ENCODE results near the gene COX19.

COX19 gene

DNA sequence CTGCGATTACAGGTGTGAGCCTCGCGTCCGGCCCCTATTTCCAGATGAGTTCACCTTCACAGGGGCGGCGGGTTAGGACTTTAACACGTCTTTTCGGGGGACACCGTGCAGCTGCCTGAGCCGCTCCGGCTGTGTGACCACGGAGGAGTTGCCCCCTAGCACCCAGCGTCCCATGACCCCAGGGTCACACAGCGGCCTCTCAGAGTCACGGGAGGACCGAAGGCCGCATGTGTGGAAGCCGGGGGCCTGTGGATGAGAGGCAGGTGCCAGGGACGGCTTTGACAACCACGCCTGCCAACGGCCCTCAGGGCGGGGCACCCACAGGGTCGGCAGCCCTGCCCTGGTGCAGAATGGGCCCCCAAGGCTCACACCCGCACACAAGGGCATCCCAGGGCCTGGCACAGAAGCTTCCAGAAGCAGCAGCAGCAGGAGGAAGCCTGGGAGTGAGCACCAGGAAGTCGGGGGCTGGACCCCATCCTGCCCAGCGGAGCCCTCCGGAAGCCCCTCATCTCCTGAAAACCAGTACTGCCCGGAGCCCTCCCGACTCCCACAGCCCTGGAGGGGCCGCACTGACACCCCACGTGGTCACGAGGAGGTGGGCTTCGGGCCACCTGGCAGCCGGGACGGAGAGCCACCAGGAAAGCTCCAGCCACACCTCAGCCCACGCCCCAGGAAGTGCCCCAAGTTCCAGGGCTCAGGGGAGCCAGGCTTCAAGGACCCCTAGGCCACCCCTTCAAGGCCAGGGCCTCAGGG, 53.6 kb downstream of the COX19 start:
- no peaks in the 10 kb centered on the region for H3K36me3 ChIP-seq (replicated peaks; ENCODE audit: low read depth, low read length)
- H3K4me3 ChIP-seq (ENCODE audit: low read length), result no peak overlapping the region
- TF ChIP-seq, protein P1, sequence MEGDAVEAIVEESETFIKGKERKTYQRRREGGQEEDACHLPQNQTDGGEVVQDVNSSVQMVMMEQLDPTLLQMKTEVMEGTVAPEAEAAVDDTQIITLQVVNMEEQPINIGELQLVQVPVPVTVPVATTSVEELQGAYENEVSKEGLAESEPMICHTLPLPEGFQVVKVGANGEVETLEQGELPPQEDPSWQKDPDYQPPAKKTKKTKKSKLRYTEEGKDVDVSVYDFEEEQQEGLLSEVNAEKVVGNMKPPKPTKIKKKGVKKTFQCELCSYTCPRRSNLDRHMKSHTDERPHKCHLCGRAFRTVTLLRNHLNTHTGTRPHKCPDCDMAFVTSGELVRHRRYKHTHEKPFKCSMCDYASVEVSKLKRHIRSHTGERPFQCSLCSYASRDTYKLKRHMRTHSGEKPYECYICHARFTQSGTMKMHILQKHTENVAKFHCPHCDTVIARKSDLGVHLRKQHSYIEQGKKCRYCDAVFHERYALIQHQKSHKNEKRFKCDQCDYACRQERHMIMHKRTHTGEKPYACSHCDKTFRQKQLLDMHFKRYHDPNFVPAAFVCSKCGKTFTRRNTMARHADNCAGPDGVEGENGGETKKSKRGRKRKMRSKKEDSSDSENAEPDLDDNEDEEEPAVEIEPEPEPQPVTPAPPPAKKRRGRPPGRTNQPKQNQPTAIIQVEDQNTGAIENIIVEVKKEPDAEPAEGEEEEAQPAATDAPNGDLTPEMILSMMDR (IDR thresholded peaks at IDR 0.05; ENCODE audit: low read depth, low read length), result no peak
- peaks cover 51% of the 10 kb centered on the region for H3K4me1 ChIP-seq (ENCODE audit: low read length)
- no peak overlapping the region for H3K9ac ChIP-seq (ENCODE audit: low read length)
- H3K79me2 ChIP-seq (ENCODE audit: low read length), result no peaks in the 10 kb centered on the region
- no peaks in the 10 kb centered on the region for H3K9me3 ChIP-seq (ENCODE audit: insufficient read depth, low read length)
- no peaks in the 10 kb centered on the region for H4K20me1 ChIP-seq (ENCODE audit: insufficient read depth, low read length)
- H3K4me2 ChIP-seq (ENCODE audit: low read length), result no peak overlapping the region
- H3K27me3 ChIP-seq (ENCODE audit: low read depth, low read length), result peaks cover 33% of the 10 kb centered on the region
- H2AFZ ChIP-seq (ENCODE audit: low read depth, low read length), result no peak overlapping the region
- H3K27ac ChIP-seq (ENCODE audit: low read length), result no peak overlapping the region

DNA sequence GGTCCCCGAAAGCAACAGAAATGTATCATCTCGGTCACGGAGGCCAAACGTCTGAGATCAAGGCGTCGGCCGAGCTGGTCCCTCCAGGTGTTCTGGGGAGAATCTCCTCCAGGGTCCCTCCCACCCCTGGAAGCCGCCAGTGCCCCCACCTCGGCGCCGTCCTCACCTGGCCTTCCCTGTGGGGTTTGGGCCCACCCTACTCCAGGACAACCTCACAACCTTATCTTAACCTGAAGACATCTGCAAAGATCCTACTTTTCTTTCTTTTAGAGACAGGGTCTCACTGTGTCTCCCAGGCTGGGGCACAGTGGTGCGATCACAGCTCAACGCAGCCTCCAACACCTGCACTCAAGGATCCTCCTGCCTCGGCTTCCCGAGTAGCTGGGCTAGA, 54.3 kb downstream of the COX19 start:
- Histone ChIP-seq H3K27ac (ENCODE audit: low read length) (no peak overlapping the region), H3K36me3 (replicated peaks; ENCODE audit: low read depth, low read length) (no peaks in the 10 kb centered on the region), H3K4me3 (ENCODE audit: low read length) (no peak overlapping the region), H3K4me1 (ENCODE audit: low read length) (peaks cover 44% of the 10 kb centered on the region), H3K27me3 (ENCODE audit: low read depth, low read length) (peaks cover 27% of the 10 kb centered on the region), H2AFZ (ENCODE audit: low read depth, low read length) (no peak overlapping the region), H3K9ac (ENCODE audit: low read length) (no peak overlapping the region), H4K20me1 (ENCODE audit: insufficient read depth, low read length) (no peaks in the 10 kb centered on the region), H3K9me3 (ENCODE audit: insufficient read depth, low read length) (no peaks in the 10 kb centered on the region), H3K79me2 (ENCODE audit: low read length) (no peaks in the 10 kb centered on the region), H3K4me2 (ENCODE audit: low read length) (no peak overlapping the region)
- TF ChIP-seq EZH2phosphoT487 (IDR thresholded peaks at IDR 0.05; ENCODE audit: low read depth), result no peak
- TF ChIP-seq, protein P1 (IDR thresholded peaks at IDR 0.05; ENCODE audit: low read depth, low read length), result no peak

DNA sequence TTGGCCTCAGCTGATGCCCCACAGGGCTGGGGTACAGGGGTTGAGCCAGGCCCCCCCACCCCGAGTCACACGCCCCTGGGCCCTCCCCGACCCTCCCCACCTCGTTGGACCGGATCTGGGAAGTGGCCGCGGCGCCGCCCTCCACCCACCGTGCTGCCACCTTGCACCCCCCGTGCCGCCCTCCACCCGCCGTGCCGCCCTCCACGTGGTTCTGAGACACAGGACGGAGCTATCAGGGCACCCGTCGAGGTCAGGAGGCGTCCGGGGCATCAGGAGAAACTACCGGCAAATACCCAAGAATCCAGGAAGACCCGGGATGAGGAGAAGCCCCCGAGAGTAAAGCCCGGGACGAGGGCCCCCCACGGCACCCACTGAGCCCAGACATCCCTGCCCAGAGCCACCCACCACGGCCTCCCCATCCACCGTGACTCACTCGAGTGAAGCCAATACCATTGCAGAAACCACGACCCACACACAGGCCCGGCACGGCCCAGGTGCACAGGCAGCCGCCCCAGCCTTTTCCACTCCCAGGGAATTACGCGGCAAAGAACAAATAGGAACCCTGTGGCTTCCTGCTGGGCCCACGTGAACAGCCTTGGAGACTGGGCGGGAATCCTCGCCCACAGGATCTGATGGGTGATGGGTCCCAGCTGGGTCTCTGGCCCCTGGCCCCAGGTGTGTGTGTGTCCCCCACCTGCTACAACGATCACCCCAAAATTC, 54.8 kb downstream of the COX19 start:
- Histone ChIP-seq H3K4me3 (ENCODE audit: low read length) (no peak overlapping the region), H4K20me1 (ENCODE audit: insufficient read depth, low read length) (no peaks in the 10 kb centered on the region), H3K79me2 (ENCODE audit: low read length) (no peaks in the 10 kb centered on the region), H3K9me3 (ENCODE audit: insufficient read depth, low read length) (no peaks in the 10 kb centered on the region), H3K27me3 (ENCODE audit: low read depth, low read length) (peaks cover 21% of the 10 kb centered on the region), H2AFZ (ENCODE audit: low read depth, low read length) (no peak overlapping the region), H3K9ac (ENCODE audit: low read length) (no peak overlapping the region), H3K27ac (ENCODE audit: low read length) (no peak overlapping the region), H3K36me3 (replicated peaks; ENCODE audit: low read depth, low read length) (no peaks in the 10 kb centered on the region), H3K4me1 (ENCODE audit: low read length) (peaks cover 38% of the 10 kb centered on the region), H3K4me2 (ENCODE audit: low read length) (no peak overlapping the region)
- no peak for TF ChIP-seq EZH2phosphoT487 (IDR thresholded peaks at IDR 0.05; ENCODE audit: low read depth)
- TF ChIP-seq, protein P1 (IDR thresholded peaks at IDR 0.05; ENCODE audit: low read depth, low read length), result no peak

DNA sequence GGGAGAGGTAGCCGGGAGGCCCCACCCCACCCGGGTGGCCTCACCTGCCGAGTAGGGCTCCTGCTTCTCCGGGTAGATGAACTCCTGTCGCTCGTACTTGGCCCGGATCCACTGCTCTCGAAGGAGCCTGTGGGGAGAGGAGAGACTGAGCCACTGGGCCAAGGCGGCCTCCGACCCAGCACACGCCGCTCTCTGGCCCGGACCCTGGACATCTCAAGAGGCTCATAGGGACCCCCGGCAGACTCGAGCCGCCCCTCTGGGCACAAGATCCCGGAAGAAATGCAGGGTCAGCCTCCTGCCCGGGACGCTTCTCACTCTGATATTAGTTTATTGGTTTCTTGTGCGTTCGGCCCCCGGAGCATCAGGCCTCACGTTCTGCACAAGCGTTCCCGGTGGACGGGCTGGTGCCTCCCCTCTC, 55.4 kb downstream of the COX19 start:
- Histone ChIP-seq H3K9ac (ENCODE audit: low read length) (no peak overlapping the region), H3K27ac (ENCODE audit: low read length) (no peak overlapping the region), H3K9me3 (ENCODE audit: insufficient read depth, low read length) (no peaks in the 10 kb centered on the region), H3K79me2 (ENCODE audit: low read length) (no peaks in the 10 kb centered on the region), H3K36me3 (replicated peaks; ENCODE audit: low read depth, low read length) (no peaks in the 10 kb centered on the region), H3K4me2 (ENCODE audit: low read length) (no peak overlapping the region), H4K20me1 (ENCODE audit: insufficient read depth, low read length) (no peaks in the 10 kb centered on the region), H2AFZ (ENCODE audit: low read depth, low read length) (no peak overlapping the region), H3K4me3 (ENCODE audit: low read length) (no peak overlapping the region), H3K27me3 (ENCODE audit: low read depth, low read length) (peaks cover 19% of the 10 kb centered on the region; the same call in 1 of the 2 replicates), H3K4me1 (ENCODE audit: low read length) (peaks cover 32% of the 10 kb centered on the region)
- TF ChIP-seq, protein P1 (IDR thresholded peaks at IDR 0.05; ENCODE audit: low read depth, low read length), result no peak
- TF ChIP-seq EZH2phosphoT487 (IDR thresholded peaks at IDR 0.05; ENCODE audit: low read depth), result no peak

Measured in OCI-LY3 (cell line).